Medulla oblongata (tissue), 1 donor: ENCODE results near the gene PSKH1.

ENCODE experiments used
- DNase-seq: peaks from one replicate; pipeline ENCODE4 v3.0.0-alpha.2; 2015; ENCODE audit errors: extremely low spot score

The PSKH1 gene

DNA sequence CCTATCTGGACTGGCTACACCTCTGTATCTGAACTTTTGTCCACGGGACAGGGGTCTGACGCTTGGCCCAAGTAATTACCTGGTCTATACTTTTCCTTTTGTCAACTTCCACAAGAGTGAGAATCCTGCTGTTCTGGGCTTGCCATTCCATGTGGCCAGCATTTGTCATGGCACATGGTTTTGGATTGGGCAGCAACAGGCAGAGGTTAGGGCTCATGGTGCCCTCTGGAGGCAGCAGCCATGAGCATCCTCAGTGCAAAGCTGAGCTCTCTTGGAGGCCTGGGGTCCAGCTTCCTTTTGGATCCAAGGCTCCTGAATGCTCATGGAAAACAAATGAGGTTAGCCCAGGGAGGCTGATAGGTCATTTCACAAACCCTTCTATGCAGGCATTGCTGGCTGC, 27.7 kb upstream of the PSKH1 start:
- no peak for DNase-seq

DNA sequence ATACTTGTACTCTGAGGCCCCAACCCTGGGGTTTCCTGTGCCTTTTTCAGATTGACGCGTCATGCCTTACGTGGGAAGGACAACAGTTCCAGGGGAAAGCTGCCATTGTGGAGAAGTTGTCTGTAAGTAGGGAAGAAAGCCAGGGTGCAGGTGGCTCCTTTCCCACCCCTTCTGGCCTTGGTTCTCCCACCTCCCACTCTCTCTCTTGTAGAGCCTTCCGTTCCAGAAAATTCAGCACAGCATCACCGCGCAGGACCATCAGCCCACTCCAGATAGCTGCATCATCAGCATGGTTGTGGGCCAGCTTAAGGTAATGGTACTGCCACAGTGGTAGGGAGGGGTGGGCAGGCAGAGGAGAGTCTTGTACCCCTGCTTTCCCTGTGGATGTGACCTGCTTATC, 24.8 kb upstream of the PSKH1 start:
- no peak for DNase-seq

DNA sequence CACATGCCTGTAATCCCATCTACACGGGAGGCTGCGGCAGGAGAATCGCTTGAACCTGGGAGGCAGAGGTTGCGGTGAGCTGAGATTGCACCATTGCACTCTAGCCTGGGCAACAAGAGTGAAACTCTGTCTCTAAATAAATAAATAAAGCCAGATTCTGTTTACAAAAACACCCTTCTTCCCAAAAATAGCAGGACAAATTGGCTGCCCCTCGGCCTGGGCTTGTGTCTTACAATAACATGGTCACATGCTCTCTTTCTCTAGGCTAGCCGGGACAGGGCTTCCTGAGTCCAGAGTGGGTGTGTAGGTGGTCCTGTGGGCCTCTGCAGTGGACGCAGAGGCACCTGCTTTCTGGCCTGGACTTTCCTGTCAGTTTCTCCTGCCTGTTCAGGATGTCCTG, 23.4 kb upstream of the PSKH1 start:
- DNase-seq: no peak

DNA sequence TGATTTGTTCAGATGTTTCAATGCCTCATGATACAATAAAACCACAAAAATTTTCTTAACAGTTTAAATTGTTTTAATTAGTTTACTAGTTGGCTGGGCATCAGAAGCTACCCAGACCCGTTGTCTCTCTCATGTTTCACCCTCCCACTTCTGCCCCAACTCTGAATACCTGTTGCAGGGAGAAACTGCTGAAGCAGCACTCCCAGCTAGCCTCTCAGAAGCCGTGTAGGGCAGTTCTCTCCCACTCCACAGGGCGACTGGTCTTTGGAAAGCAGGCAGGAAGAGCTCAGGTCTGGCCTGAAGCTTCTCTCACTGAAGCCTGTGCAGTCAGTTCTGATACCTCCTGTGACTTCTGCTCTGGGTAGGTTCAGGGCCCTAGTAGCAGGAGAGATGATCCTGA, 21.8 kb upstream of the PSKH1 start:
- no peak for DNase-seq

DNA sequence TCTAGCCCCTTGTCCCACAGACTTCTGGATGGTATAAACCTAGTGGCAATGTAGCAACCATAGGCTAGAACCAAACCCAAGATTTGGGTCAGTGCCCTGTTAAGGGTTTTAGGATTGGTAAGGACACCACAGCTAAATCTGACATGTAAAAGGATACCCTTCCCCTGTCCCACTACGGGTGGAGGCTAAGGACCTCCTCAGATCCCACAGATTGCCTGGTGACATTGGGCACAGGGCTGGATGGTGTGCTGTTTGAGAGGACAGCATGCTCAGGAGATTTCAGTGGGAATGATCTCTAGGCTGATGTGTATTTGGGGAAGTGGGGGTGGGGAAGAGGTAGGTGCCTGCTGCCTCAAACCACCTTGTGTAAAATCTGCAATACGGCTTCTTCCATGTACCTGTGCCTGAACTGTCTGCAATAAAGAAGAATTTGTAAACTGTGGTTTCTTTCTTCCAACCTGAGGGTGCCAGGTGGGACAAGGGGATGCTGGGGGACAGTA, 20.9 kb upstream of the PSKH1 start:
- no peak for DNase-seq

DNA sequence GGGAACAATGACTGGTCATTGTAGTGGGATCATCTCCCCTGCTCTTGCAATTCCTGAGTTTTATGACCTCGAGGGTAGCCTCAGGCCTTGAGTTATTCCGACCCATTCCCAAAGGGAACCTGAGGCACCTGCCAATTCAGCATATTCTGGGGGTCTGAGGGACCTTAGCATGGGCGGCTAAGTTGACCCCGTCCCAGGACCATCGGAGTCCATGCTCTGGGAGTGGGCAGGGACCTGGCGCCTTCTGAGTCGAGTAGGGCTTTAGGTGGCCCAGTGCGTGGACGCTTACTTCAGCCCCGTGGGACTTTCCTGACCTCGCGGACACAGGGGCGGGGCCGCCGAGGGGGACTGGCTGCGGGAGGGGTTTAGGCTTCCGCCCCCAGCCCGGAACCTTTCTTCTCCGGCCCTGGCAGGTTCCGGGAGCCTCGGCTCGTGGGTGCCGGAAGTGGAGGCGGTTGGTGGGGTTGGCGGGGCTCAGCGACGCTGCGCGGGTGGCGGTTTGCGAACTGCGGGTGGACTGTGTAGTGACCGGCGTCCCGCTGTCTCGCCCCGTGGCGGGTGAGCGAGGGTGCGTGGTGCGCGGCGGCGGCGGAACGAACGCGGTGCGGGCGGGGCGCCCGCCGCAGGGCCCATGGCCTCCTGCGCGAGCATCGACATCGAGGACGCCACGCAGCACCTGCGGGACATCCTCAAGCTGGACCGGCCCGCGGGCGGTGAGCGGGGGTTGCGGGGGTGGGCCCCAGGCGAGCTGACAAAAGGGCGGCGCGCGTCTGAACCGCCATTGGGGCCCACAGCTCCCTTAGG, 20.2 kb upstream of the PSKH1 start, which contains the start of gene EDC4:
EDC4 (plus strand) TSS at position 422 of the 804 bp plus-strand sequence; CDS start at position 632, 210 bp downstream.
- DNase-seq: peak; percentile 73

DNA sequence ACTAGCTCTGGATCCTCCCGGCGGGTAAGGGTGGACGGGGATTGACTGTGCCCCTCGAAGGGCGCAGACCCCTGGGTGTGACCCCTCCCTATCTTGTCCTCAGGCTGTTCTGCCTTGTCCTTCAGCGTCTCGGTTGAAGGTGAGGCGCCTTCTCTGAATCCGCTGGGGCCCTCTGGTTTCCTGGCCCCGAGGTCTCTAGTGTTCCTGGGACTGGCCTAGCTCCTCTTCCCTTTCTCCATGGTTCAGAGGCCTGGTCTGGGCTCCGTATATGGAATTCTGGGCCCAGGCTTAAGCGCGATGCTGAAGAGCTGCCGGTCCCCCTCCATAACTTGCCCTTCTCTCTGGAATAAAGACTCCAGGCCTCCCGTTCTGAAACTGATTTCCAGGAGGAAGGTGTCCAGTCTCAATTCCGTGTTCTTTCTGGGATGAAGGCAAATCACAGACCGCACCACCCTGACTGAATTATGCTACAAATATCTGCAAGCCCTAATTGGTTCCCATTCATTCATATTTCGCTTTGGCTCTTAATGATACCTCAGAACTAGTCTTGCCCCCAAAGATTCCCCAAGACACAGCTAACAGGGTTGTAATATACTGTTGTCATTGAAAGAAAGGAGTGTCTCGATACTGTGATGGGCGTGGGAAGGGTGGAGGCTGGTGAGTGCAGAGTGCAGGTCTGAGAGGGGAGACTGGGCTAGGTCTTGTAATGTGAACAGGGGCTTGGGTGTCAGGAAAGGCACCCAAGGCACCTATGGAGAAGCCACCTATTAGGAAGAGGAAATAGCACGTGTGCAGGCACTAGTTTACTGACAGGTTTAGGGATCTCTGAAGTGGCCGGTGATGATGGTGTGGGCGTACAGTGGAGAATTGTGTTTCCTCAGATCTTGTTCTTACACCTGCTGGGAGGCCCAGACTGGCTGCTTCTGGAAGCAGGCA, 19.4 kb upstream of the PSKH1 start:
- no peak for DNase-seq

DNA sequence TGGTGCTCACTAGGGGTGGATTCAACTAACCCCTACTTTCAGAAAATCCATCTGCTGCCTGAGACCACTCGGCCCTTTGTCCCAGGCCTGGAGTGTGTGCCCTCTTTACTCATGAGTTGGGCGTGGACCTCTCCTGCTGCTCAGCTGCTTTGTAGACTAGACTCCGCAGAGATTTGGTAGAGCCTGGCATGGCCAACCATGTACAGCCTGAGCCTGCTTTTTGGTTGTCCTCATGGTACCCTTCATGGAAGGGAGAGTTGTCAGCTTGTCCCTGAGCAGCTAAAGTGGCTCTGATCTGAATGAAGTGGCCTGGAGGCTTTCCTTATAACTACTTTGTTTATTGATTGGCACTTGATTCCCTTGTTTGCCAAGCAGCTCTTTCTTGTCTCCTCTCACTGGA, 18.7 kb upstream of the PSKH1 start:
- DNase-seq: no peak

DNA sequence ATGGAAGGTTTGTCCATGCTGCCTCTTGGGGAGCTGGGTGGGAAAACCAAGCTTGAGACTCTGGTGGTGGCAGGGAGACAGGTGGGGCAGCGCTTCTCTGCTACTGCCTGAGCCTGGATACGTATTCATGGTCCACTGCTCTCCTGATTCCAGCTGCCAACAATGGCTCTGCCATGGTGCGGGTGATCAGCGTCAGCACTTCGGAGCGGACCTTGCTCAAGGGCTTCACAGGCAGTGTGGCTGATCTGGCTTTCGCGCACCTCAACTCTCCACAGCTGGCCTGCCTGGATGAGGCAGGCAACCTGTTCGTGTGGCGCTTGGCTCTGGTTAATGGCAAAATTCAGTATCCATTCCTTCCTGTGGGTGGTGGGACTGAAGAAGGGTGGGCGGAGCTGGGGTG, 16.0 kb upstream of the PSKH1 start:
- DNase-seq: no peak

DNA sequence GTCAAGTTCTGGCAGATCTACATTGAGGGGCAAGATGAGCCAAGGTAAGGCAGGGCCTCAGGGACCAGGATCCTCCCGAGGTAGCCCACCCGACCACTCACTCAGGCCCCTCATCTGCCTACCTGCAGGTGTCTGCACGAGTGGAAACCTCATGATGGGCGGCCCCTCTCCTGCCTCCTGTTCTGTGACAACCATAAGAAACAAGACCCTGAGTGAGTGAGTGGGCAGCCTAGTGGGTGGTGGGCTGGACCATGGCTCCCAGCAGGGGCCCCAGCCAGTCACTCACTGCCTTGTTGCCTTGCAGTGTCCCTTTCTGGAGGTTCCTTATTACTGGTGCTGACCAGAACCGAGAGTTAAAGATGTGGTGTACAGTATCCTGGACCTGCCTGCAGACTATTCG, 14.8 kb upstream of the PSKH1 start:
- DNase-seq: no peak

DNA sequence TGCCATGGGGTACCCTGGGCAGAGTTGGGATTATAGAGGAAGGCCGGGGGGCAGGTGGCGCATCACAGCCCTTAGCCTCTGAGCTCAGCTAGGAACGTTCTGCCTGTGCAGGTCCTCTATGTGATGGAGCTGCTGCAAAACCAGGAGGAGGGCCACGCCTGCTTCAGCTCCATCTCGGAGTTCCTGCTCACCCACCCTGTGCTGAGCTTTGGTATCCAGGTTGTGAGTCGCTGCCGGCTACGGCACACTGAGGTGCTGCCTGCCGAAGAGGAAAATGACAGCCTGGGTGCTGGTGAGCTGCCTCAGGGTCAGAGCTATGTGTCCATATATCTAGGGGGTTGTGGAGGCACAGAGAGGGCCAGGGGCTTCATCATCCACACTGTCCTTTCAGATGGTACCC, 14.2 kb upstream of the PSKH1 start:
- no peak for DNase-seq

DNA sequence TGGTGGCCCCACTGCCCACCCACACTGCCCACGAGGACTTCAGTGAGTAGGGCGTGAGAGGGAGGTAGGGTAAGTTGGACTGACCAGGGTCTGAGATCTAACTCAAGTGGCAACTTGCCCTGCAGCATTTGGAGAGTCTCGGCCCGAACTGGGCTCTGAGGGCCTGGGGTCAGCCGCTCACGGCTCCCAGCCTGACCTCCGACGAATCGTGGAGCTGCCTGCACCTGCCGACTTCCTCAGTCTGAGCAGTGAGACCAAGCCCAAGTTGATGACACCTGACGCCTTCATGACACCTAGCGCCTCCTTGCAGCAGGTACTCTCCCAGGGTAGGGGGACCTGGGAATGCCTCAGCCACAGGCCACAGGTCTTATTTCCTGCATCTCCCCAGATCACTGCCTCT, 13.6 kb upstream of the PSKH1 start:
- DNase-seq: no peak

DNA sequence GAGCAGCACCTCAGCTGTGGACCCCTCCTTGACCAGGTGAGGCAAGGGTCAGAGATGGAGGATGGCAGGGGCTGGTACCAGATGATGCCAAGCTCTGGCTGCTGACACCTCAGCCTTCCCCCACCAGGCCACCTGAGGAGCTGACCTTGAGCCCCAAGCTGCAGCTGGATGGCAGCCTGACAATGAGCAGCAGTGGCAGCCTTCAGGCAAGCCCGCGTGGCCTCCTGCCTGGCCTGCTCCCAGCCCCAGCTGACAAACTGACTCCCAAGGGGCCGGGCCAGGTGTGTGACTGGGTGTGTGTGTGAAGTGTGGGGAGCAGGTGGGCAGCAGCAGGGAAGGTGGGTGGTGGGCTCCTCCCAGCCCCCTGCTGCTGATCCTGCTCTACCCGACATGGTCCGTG, 13.1 kb upstream of the PSKH1 start:
- DNase-seq: no peak

DNA sequence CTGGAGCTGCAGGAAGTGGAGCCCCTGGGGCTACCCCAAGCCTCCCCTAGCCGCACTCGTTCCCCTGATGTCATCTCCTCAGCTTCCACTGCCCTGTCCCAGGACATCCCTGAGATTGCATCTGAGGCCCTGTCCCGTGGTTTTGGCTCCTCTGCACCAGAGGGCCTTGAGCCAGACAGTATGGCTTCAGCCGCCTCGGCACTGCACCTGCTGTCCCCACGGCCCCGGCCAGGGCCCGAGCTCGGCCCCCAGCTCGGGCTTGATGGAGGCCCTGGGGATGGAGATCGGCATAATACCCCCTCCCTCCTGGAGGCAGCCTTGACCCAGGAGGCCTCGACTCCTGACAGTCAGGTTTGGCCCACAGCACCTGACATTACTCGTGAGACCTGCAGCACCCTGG, 12.5 kb upstream of the PSKH1 start:
- no peak for DNase-seq

DNA sequence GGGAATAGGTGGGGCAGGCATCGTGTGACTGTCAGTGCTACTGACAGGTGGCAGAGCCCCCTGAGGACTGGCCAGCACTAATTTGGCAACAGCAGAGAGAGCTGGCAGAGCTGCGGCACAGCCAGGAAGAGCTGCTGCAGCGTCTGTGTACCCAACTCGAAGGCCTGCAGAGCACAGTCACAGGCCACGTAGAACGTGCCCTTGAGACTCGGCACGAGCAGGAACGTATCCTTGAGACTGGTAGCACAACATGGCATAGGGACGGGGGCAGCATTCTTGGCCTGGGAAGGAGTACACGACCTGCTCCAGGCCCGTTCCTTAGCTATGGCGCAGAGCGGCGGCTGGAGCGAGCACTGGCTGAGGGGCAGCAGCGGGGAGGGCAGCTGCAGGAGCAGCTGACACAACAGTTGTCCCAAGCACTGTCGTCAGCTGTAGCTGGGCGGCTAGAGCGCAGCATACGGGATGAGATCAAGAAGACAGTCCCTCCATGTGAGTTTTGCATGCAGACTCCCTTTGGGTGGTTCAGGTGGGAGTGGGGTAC, 11.4 kb upstream of the PSKH1 start:
- peak; percentile 64 for DNase-seq

DNA sequence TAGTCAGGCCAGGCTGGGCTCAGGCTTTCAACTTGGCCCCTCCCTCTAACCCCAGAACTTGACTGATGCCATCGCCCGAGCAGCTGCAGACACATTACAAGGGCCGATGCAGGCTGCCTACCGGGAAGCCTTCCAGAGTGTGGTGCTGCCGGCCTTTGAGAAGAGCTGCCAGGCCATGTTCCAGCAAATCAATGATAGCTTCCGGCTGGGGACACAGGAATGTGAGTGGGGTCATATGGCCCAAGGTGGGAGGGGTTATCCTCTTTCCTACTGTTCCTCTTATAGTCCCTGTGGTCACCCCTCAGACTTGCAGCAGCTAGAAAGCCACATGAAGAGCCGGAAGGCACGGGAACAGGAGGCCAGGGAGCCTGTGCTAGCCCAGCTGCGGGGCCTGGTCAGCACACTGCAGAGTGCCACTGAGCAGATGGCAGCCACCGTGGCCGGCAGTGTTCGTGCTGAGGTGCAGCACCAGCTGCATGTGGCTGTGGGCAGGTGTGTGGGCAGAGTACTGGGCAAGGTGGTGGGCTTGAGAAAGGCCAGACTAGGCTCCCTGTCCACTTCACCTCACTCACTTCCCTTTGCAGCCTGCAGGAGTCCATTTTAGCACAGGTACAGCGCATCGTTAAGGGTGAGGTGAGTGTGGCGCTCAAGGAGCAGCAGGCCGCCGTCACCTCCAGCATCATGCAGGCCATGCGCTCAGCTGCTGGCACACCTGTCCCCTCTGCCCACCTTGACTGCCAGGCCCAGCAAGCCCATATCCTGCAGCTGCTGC, 10.5 kb upstream of the PSKH1 start:
- DNase-seq: peak; percentile 91

DNA sequence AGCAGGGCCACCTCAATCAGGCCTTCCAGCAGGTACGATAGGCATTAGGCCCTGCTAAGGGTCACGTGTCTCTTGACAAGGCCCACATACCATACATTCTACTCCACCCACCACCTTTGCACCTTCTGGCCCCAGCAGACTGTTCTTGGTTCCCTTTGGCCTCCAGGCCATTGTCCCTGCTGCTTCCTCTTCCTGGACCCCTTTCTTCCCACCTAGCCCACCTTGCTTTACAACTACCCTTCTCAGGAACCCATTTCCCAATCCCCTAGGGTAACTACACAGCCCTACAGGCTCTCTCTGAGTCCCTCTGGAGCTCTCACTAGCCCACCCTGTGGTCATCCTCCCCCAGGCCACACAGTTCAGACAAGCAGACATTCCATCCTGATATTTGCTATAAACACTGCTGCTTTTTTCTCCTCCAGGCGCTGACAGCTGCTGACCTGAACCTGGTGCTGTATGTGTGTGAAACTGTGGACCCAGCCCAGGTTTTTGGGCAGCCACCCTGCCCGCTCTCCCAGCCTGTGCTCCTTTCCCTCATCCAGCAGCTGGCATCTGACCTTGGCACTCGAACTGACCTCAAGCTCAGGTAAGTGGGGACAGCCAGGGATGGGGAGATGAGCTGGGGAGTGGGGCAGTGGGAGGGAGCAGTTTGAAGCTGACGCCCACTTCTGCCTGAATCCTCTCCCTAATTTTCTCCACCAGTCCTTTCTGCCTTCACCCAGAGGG, 9.7 kb upstream of the PSKH1 start:
- no peak for DNase-seq

DNA sequence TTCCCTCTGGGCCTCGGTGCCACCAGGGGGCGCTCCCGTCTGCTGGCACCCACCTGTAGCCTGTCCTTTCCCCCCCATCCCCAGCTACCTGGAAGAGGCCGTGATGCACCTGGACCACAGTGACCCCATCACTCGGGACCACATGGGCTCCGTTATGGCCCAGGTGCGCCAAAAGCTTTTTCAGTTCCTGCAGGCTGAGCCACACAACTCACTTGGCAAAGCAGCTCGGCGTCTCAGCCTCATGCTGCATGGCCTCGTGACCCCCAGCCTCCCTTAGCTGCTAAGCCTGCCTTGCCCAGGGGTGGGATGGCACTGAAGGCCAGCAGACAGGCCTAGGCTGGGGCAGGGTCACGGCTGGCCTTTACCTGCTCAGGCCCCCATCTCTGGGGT, 9.2 kb upstream of the PSKH1 start:
- DNase-seq: no peak

DNA sequence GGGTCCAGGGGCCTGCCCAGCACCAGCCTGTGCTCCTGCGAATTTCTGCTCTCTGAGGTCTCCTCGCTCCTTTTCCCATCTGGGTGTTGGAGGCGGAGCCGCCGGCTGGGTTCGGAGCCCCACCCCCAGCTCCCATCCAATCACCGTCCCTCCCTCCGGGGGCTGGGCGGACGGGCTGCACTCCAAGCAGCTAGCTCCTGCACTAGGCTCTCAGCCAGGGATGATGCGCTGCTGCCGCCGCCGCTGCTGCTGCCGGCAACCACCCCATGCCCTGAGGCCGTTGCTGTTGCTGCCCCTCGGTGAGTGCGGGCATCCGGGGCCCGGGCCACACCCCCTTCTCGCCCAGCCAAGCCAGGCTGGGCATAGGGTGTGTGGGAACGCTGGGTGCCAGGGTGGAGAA, 8.4 kb upstream of the PSKH1 start, which contains the start of gene NRN1L:
NRN1L (plus strand) TSS at position 202 of the 400 bp plus-strand sequence; CDS start at position 221, 19 bp downstream.
- DNase-seq: peak; percentile 88

DNA sequence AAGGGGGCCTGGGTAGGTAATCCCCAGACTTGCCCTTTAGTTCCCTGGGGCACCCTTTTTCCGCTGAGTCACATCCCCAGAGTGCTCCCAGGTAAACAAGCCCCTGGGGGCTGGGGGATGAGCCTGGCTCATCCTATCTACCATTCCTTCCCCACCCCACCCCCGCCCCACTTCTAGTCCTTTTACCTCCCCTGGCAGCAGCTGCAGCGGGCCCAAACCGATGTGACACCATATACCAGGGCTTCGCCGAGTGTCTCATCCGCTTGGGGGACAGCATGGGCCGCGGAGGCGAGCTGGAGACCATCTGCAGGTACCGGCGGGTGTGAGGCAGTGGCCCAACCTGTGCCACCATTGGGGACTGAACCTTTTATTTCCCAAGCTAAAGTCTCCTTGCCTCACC, 7.5 kb upstream of the PSKH1 start:
- DNase-seq: no peak

DNA sequence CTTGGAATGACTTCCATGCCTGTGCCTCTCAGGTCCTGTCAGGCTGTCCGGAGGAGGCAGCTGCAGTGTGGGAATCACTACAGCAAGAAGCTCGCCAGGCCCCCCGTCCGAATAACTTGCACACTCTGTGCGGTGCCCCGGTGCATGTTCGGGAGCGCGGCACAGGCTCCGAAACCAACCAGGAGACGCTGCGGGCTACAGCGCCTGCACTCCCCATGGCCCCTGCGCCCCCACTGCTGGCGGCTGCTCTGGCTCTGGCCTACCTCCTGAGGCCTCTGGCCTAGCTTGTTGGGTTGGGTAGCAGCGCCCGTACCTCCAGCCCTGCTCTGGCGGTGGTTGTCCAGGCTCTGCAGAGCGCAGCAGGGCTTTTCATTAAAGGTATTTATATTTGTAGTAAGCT, 7.1 kb upstream of the PSKH1 start:
- DNase-seq: no peak
